Stimulated activated CD8-positive, alpha-beta memory T cell treated with anti-CD3 and anti-CD28 coated beads, Interleukin-7, amount 100 ng/mL, for 48 hours (primary cell): Measurements from ENCODE around the gene RBL2.
"Not testable (repeated sequence)": the region's sequence is repeated elsewhere in the genome, so short reads cannot be mapped to it uniquely, and the experiment has no call there.

Source experiments
- DNase-seq, 2 donors: peaks; one replicate each; pipeline ENCODE4 v3.0.0-alpha.2; 2020; ENCODE audit warnings: low read depth in 1 of 2; ENCODE audit errors: extremely low read depth in 1 of 2

Gene RBL2

DNA sequence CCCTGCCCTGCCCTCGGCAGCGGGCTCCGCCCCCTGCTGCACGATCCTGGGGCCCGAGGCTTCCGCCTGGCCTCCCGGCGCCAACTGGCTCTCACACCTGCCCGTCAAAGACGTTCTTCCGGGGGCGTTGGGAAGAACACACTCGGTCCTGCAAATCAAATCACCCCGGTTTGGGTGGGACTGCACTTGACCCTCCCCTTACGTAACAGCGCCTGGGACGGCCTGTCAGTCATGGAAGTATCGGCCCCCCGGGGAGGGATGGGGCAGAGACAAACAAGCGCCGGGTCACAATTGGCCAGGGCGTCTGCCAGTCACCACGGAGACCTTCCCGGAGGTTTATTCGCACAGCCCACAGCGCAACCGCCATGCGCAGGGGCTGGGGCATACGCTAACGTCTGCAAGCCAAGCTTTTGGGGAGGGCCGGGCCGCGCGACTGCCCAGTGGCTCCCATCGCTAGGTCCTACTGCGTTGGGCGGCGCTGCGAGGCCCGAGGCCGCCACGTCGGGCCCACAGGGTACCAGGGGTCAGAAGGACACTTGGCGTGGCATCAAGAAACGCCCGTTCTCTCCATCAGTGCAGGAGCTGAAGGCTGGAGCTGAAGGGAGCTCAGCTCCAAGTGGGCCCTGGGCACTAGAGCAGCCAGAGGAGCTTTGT is 69.1 kb downstream of the RBL2 start:
- peak; percentile 99 to 100 for DNase-seq

DNA sequence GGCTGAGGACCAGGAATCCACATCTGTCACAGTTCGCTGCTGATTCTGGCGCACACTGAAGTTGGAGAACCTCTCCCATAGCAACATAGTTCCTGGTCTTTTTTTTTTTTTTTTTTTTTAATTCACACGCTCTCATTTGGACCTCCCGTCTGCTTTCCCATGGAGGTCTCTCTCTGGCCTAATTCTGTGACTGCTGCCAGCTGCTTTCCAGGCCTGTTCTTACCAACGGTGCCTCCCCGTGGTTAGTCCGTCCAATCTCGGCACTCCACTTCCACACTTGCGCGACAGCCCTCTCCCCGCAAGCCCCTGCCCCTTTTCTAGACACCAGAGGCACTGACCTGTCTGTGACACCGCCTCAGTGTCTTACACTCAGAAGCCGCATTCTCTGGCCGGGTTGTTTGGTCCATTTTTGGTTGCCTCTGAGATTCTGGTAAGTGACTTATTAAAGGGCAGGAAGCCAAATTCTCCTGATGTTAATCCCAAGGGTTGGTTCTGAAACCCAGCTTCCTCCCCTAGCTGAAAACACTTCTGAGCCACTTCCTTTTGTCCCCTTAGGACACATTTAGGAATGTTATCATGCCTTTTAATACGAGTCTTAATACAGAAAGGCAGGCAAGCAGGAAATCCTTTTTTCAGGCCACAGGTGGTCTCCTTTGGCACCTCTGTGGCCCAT is 69.9 kb downstream of the RBL2 start:
- no peak for DNase-seq

DNA sequence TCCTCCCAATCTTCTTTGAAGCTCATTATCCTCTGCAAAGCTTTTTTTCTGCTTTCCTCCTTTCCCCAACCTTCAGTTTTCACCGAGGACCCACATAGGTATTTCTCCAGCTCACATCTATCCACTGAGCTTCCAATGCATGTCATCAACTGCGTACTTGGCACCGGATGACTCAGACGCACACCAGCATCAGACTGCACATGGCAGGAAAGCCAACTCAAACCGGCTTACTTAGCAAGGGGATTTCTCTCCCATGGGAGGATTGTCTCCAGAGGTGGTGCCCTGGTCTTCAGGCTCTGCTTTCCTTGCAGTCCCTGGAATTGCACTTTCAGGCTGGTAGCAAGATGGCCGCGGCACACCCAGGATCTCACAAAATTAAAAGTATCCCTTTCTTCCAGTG is 70.4 kb downstream of the RBL2 start:
- no peak for DNase-seq

DNA sequence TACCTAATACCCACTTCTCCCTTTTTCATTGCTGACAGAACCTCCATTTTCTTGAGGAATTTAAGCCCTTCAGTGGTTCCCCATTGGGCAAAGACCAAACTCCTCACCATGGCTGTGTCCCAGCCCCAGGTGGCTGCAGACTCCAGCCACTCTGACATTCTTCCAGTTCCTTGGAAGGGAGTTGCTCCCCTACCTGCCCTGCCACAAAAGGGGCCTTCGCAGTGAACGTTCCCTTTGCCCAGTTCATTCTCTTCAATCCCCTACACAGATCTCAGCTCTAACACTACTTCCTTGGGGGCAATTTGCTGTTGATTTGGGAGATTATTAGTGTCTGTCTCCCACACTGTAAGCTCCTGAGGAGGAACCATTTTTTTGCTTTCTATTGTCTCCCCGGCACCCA is 72.0 kb downstream of the RBL2 start:
- DNase-seq = no peak

DNA sequence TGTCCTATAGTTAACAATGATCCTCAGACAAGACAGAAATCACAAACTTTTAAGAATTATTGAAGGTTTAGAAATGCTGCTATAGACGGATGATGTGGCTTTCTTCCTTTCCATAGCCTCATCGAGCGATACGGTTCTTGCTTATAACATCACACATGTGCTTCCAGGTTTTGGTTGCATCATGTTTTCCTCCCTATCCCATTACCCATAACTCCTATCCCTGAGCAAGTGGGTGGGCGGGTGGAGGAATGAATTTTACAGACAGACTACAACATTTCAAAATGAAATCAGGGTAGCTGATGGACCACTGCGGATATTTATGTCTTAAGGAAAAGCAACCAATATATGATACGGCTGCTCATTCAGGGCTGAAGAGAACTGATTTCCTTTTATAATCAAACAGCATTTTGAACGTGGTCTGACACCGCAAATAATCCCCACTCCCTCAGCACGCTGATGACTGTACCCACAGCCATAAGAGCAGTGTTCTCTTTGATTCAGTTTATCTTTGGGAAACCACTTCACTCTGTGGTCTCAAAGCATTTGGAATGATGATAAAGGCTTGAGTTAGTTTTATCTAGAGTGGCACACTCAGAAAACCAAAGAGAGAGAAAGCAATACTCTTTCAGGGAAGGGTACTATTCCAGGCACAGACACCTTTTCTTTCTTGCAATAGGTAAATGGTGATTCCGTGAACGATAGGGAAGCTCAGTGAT is 73.4 kb downstream of the RBL2 start:
- no peak for DNase-seq

DNA sequence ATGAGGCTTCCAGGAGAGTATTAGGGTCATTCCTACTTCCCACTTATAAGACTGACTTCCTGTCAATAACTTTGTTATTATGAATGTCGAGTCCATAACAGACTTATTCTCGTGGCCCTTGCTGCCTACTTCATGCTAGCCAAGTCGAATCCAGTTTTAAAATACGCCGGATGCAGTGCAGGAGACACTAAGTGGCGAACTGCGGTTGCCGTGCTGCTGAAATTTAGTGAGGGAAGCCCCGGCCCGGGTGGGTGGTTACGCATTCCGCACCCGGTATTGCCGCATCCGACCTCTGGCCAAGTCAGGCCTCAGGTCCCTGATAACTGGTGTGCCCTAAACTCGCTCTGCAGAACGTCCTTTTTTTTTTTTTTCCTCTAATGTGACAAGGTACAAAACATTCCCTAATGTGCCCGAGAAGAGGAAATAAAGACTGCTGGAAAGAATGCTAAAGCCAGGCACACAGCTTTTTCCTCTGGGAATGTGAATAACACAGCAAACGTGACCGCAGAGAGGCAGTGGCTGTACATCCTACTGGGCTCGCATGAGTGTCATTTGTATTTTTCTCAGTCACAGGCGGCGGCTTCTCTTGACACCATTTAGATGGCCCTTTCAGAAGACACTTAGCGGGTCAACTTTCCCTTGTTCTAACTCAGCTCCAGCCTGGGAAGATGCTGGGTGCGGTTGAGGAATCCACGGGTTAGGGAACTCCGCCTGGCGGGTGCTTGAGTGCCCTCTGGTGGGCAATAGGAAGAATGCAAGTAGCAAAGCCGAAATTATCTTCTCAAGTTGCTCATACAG is 75.8 kb downstream of the RBL2 start:
- no peak for DNase-seq

DNA sequence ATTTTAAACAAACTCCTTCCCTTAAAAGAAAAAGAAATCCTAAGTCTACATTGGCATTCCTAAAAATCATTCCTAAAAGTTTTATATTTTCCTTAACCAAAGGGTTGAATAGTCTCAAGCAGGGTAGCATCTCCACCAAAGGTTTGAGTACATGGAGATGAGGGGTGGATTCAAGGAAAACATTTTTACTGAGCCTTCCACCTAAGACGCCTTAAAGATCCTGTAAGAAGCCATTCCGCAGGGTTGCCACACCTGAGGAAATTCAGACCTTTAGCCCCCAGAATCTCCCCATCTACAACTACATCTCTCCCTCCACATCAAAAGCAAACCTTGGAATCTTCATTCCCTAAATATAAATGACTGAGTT is 76.4 kb downstream of the RBL2 start:
- no peak for DNase-seq

DNA sequence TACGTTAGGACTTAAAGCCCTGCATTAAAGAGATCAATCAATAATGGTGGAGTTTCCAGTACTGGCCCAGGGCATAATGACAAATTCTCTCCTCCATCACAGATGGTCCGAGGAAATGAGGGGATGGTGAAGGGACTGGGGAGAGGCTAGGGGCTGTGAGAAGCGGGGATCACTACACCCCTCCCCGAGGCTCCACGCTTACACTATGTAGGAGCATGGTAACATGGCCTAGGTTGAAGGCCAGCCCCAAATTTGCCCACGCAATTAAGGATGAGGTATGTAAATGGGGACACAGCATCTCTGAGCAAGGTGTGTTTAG is 76.8 kb downstream of the RBL2 start:
- DNase-seq = no peak

DNA sequence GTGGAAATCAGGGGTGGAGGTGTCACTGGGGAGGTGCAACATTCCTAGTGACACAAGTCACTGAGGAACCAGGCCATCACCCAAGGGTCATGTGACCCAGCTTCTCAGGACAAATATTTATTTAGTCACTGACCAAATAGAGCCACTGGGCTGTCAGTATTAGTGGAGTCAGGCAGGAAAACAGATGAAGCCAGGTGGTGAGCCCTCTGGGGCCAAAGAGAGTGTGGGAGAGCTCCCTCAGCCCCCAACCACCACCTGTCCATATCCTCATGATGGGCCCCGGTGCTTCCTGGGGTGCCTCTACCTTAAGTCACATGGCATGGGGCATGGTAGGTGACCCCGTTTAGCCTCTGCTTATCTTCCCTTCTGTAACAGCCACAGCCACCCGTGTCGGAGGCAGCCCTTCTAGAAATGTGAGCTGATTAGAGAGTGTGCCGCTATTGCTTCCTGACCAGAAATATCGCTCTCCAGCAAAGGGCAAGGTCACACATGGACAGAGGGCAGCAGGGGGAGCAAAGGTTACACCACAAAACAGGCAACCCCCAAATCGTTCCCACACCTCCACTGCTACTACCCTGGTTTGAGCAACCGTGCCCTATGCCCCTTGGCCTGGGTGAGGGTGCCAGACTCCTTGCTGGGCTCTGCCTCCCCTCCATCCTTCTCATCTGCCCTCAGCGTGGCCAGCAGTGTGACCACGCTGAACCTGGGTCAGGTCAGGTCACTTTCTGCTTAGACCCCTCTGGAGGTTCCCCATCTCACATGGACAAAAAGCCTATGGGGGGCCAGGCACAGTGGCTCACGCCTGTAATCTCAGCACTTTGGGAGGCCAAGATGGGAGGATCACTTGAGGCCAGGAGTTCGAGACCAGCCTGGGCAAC is 77.4 kb downstream of the RBL2 start:
- no peak for DNase-seq

DNA sequence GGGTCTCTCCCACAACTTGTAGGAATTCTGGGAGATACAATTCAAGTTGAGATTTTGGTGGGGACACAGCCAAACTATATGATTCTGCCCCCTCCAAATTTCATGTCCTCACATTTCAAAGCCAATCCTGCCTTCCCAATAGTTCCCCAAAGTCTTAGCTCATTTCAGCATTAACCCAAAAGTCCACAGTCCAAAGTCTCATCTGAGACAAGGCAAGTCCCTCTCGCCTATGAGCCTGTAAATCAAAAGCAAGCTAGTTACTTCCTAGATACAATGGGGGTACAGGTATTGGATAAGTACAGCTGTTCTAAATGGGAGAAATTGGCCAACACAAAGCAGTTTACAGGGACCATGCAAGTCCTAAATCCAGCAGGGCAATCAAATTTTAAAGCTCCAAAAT is 78.5 kb downstream of the RBL2 start:
- not testable (repeated sequence) for DNase-seq

DNA sequence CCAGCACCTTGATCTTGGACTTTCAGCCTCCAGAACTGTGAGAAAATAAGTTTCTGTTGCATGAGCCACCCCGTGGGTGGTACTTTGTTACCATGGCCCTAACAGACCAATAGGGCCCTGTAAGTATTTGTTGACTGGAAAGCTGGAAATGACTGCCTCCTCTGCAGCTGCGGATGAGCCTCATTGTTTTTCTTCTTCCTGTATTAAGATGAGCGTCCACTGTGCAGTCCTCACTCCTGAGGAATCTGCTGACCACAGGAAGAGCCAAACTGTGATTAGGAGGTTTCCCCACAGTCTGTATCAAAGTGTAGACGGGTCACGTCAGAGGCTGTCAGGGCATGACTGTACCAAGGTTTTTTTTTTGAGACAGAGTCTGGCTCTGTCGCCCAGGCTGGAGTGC is 81.0 kb downstream of the RBL2 start:
- DNase-seq = no peak

DNA sequence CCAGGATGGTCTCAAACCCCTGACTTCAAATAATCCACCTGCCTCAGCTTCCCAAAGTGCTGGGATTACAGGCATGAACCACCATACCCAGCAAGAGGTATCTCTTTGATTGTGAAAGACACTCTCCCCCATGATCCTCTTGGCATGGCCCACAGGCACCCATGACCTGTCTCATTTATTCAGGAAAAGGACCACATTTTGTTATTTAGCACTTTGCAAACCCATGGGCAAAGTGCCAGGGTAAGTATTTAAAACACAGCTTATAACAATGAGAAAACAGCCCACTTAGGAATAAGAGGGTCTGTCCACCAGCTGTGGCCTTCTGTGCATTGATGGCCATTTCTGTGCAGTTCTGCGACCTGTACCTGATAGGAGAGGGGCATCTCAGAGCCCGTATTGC is 81.5 kb downstream of the RBL2 start:
- DNase-seq = no peak

DNA sequence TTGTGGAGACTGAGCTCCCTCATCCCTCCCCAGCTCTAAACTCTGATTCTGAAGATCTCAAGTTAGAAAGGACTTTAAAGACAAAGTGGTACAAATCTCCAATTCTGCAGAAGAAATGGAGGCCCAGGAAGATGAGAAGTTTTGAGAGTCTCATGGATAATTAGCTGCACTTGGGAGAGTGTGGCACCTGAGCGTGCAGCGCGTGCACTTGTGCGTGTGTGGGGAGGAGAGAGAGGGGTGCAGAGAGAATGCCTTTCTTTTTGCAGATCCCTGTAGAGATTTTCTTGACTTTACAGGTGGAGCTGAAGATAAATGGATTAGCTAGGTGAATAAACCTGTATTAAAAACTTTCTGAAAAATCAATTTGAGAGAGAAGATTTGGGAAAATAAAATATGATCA is 83.6 kb downstream of the RBL2 start:
- DNase-seq = no peak

DNA sequence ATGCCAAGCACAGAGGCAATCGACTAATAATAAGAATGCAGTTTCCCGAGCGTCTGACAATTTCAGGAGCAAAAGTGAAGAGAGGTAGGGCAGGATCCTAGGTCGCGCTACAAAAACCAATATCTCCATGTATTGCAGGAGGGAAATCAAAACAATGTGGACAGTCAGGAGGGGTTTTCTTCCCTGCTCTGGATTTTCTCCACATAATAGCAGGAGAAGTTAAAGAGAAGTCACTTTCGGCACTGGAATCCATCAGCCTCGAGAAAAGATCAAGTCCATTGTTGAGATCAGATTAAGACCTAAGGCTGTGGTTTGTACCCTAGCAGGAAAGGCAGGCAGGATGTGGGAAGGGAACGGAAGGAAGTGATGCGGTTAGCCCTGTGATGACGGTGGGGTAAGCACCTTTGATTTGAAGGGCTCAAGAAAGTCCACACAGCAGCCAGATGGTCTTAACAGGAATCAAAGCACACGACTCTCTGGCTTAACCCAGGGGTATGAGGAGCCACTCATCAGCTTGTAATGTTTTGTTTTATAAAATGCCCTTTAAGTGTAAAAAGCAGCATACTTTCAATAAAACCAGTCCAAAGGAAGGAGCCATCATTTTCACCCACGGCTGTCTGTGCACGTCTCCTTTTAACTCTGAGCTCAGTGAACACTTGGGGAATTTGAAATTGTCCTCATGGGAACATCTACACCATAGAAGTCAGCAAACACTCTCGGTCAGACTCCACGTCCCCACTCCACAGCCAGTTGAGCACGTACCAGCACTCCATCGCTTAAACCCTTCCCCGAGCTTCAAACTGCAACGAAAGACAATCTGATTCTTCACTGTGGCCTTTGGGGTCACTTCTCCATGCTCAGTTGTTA is 84.5 kb downstream of the RBL2 start:
- peak; percentile 61 to 77 for DNase-seq

DNA sequence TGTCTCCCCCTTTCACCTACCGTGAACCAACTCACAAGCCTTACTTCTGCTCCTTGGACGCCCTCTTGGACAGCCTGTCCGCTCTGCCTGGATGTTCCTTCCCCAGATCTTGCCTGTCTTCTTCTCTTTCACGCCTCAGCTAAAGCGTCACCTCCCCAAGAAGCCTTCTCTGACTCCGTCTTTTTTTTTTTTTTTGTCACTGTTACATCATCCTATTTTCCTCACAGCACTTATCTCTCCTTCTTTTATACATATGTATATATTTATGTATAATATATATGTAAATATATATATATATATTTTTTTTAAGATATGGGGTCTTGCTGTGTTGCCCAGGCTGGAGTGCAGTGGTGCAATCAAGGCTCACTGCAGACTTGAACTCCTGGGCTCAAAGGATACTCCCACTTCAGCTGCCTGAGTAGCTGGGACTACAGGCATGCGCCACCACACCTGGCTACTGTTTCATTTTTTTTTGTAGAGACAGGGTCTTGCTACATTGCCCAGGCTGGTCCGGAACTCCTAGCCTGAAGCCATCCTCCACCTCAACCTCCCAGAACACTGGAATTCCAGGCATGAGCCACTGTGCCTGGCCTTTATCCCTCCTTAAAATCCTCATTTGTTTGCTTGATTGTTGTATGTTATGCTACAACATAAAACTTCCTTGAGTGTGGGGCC is 85.3 kb downstream of the RBL2 start:
- no peak for DNase-seq

DNA sequence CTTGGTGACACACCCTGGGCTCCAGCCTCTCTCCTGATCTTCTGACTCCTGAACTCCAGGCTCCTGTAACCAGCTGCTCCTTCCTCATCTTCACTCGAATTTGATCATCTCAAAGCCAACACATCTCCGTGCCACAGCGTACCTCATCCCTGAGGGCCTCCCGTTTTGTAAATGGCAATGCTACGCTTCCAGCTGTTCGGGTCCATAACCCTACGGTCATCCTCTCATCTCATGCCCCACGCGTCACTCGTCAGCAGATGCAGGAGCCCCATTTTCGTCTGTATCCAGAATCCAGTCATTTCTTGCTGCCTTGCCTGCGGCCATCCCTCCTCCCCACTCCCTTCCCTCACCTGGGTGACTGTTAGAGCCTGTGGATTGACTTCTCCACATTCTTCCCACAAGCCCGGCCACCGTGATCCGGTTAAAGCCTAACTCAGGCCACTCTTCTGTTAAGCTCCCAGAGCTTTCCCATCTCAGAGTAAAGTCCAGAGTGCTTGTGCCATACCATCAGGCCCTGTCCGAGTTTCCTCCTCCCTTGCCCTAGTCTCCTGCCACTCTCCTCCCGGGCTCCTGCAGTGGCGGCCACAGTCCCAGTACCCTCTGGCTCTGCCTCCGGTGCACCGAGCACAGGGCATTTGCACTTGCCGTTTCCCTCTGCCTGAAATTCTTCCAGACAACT is 89.0 kb downstream of the RBL2 start:
- no peak for DNase-seq

DNA sequence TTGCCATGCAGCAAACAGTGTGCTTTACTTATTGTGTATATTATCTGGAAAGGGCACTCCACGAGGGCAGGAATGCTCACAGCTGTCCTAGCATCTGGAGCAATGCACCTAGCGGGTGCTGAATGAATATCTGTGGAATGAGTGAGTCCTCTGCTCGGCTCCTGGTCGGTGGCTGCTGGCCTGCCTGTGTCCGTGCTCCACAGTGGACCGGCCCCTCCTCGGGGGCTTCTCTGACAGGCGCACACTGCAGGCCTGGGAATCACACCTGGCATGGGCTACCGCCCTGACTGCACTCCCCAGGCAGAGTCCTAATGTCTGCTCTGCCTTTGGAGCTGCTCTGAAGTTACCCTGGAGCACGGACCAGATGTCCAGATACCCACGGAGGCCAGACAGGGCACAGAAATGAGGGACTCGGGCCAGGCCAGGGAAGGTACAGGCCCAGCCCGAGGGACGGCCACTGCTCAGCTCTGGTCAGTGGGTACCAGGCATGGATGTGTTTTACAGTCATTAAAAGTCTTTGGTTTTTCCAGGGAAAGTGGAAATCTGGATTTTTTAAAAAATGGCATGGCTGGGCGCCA is 89.8 kb downstream of the RBL2 start:
- no peak for DNase-seq

DNA sequence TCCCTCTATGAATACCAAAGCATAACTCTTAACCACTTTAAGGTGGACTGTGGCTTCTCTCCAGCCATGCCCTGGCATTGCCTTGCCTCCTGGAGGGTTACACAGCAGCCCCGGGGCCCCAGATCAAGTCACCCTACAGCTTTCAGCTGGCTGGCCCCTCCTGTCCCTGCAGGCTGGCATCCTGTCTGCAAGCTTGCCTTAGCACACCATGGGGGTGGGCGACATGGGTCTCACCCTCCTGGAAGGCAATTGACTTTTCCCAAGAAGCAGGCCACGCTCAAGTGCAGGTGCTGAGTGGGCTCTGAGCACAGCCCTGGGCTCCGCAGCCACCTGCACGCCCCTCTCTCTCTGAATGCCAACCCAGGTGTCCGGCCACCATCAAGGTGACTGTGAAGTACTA is 94.5 kb downstream of the RBL2 start:
- DNase-seq = no peak
